ENCODE results near the gene NCOR1.
"Not testable (repeated sequence)": the region's sequence is repeated elsewhere in the genome, so short reads cannot be mapped to it uniquely, and the experiment has no call there.

Gene NCOR1

GRCh38 chr17:16232391-16232790 lies 17.1 kb upstream of the NCOR1 start:
- no peak for TF ChIP-seq ZNF274 (IDR thresholded peaks at IDR 0.05; ENCODE audit: low read depth, low read length)
- no peak overlapping the region for H3K4me3 ChIP-seq (ENCODE audit: low read length)

GRCh38 chr17:16229912-16230561 lies 14.7 kb upstream of the NCOR1 start:
- H3K4me3 ChIP-seq (ENCODE audit: low read length) = not testable (repeated sequence)

GRCh38 chr17:16222406-16222805 lies 7.1 kb upstream of the NCOR1 start:
- no peak for TF ChIP-seq ZNF274 (IDR thresholded peaks at IDR 0.05; ENCODE audit: low read depth, low read length)
- H3K4me3 ChIP-seq (ENCODE audit: low read length) = no peak overlapping the region

GRCh38 chr17:16217002-16217635 lies 1.8 kb upstream of the NCOR1 start, which contains the start of gene PIGL:
Gene PIGL, plus strand, starts transcription at chr17:16217210. Its CDS starts 17 bp downstream, at chr17:16217227.
- H3K4me3 ChIP-seq (ENCODE audit: low read length) = peak within 1 kb of the TSS; percentile 70
- no peak for TF ChIP-seq ZNF274 (IDR thresholded peaks at IDR 0.05; ENCODE audit: low read depth, low read length)

GRCh38 chr17:16216341-16217001 lies 1.1 kb upstream of the NCOR1 start:
- H3K4me3 ChIP-seq (ENCODE audit: low read length) = peak overlapping the region; percentile 70; the same call in 1 of the 2 replicates

- no peak for TF ChIP-seq ZNF274 (IDR thresholded peaks at IDR 0.05; ENCODE audit: low read depth, low read length)
- peak overlapping the region; percentile 70; the same call in 1 of the 2 replicates for H3K4me3 ChIP-seq (ENCODE audit: low read length)
These were observed 607 bp upstream of the NCOR1 start for GRCh38 chr17:16215965-16216316.

GRCh38 chr17:16215002-16215272 lies 397 bp downstream of the NCOR1 start:
- no peak for TF ChIP-seq ZNF274 (IDR thresholded peaks at IDR 0.05; ENCODE audit: low read depth, low read length)
- H3K4me3 ChIP-seq (ENCODE audit: low read length) = peak overlapping the region; percentile 70

GRCh38 chr17:16214190-16215001 lies 938 bp downstream of the NCOR1 start:
- H3K4me3 ChIP-seq (ENCODE audit: low read length) = peak overlapping the region; percentile 70
- TF ChIP-seq ZNF274 (IDR thresholded peaks at IDR 0.05; ENCODE audit: low read depth, low read length) = no peak

- TF ChIP-seq ZNF274 (IDR thresholded peaks at IDR 0.05; ENCODE audit: low read depth, low read length) = no peak
- H3K4me3 ChIP-seq (ENCODE audit: low read length) = no peak overlapping the region
These were observed 2.5 kb downstream of the NCOR1 start for GRCh38 chr17:16212793-16213192.

- TF ChIP-seq ZNF274 (IDR thresholded peaks at IDR 0.05; ENCODE audit: low read depth, low read length) = no peak
- no peak overlapping the region for H3K4me3 ChIP-seq (ENCODE audit: low read length)
These were observed 3.7 kb downstream of the NCOR1 start for GRCh38 chr17:16211590-16211989.

- H3K4me3 ChIP-seq (ENCODE audit: low read length) = not testable (repeated sequence)
These were observed 10.6 kb downstream of the NCOR1 start for GRCh38 chr17:16204763-16205162.

- not testable (repeated sequence) for H3K4me3 ChIP-seq (ENCODE audit: low read length)
These were observed 12.5 kb downstream of the NCOR1 start for GRCh38 chr17:16202554-16203500.

GRCh38 chr17:16201693-16202131 lies 13.6 kb downstream of the NCOR1 start:
- H3K4me3 ChIP-seq (ENCODE audit: low read length) = not testable (repeated sequence)

- H3K4me3 ChIP-seq (ENCODE audit: low read length) = no peak overlapping the region; the same call in 1 of the 2 replicates
- no peak for TF ChIP-seq ZNF274 (IDR thresholded peaks at IDR 0.05; ENCODE audit: low read depth, low read length)
These were observed 16.2 kb downstream of the NCOR1 start for GRCh38 chr17:16199093-16199492.

All from GM08714 (cell line).